Spleen (tissue), 11 donors: ENCODE measurements around the gene MCTP1. TPM values are rescaled to one million over a fixed set of nuclear protein-coding genes. Genes with fewer than 3 reads are reported as not detected.

ENCODE experiments used
- DNase-seq: peaks from one replicate; pipeline ENCODE4 v3.0.0-alpha.2; 2020
- H3K27ac ChIP-seq, 8 donors: fragments of 200-600 bp; sonication (generic) in 7 of 8; 1 replicate in 4 of 8; 2 replicates in 4 of 8; pipeline versions ENCODE4 v1.5.0 to v1.8.0; 2016 to 2021; ENCODE audit warnings: inconsistent platforms in 4 of 8, mild to moderate bottlenecking in 4 of 8, moderate library complexity in 1 of 8
- H3K27me3 ChIP-seq, 7 donors: fragments of 200-600 bp; sonication (generic) in 6 of 7; replicated peaks in 1 of 7; 1 replicate in 4 of 7; 2 replicates in 3 of 7; pipeline versions ENCODE4 v1.5.0 to v1.8.0; 2016 to 2021; ENCODE audit warnings: inconsistent platforms in 3 of 7, mild to moderate bottlenecking in 1 of 7
- H3K36me3 ChIP-seq, 6 donors: fragments of 200-600 bp; sonication (generic) in 5 of 6; 1 replicate in 4 of 6; 2 replicates in 2 of 6; pipeline versions ENCODE4 v1.5.0 to v1.8.0; 2016 to 2021; ENCODE audit warnings: inconsistent platforms in 2 of 6
- H3K4me1 ChIP-seq, 6 donors: fragments of 200-600 bp; sonication (generic) in 5 of 6; 1 replicate in 3 of 6; 2 replicates in 3 of 6; pipeline versions ENCODE4 v1.5.0 to v1.8.0; 2016 to 2021; ENCODE audit warnings: inconsistent platforms in 3 of 6
- H3K4me3 ChIP-seq, 8 donors: fragments of 200-600 bp; sonication (generic) in 7 of 8; 1 replicate in 4 of 8; 2 replicates in 4 of 8; pipeline versions ENCODE4 v1.5.0 to v1.8.0; 2016 to 2021; ENCODE audit warnings: inconsistent platforms in 4 of 8, mild to moderate bottlenecking in 4 of 8, moderate library complexity in 2 of 8
- H3K9me3 ChIP-seq, 8 donors: fragments of 200-600 bp; sonication (generic) in 7 of 8; 1 replicate in 4 of 8; 2 replicates in 4 of 8; pipeline versions ENCODE4 v1.5.0 to v1.8.0; 2016 to 2021; ENCODE audit warnings: inconsistent platforms in 4 of 8
- CTCF ChIP-seq, 11 experiments: fragments of 200-600 bp in 7 of 11; fragments of 450-650 bp in 4 of 11; sonication (generic) in 4 of 11; IDR thresholded peaks in 8 of 11; conservative IDR thresholded peaks in 3 of 11; 1 replicate in 7 of 11; 2 replicates in 4 of 11; pipeline versions ENCODE4 v1.4.0 to v1.8.0; 2016 to 2021; ENCODE audit warnings: antibody characterized with exemption in 11 of 11, inconsistent platforms in 4 of 11, mild to moderate bottlenecking in 1 of 11
- POLR2A ChIP-seq, 3 donors: fragments of 450-650 bp; IDR thresholded peaks; one replicate each; pipeline ENCODE4 v1.5.1; 2017; ENCODE audit warnings: antibody characterized with exemption in 3 of 3, mild to moderate bottlenecking in 1 of 3
- POLR2AphosphoS5 ChIP-seq, 3 donors: sonication (generic); formaldehyde crosslinking; IDR thresholded peaks; one replicate each; pipeline ENCODE4 v1.5.1; 2017; ENCODE audit warnings: antibody characterized with exemption in 3 of 3
- WGBS, 5 donors: extraction: QIAGEN DNeasy Blood & Tissue Kit in 3 of 5; methylation state at CpG; one replicate each; pipeline versions ENCODE4 v1.1.5 to v1.1.7; 2013 to 2018; 5-methylcytosine and 5-hydroxymethylcytosine counted together
- intact Hi-C: fragments of 100-400 bp; cut with DNase I; formaldehyde crosslinking; loops from one replicate; pipeline ENCODE4 v1.15.0; 2023; ENCODE audit warnings: low total_unique reads
- polyA plus RNA-seq, 3 donors: library from polyadenylated mRNA; stranded (reverse); fragments of 200-250 nt; gene quantifications; one replicate each; pipeline ENCODE4 v1.2.1, GENCODE V29; 2013
- total RNA-seq, 7 donors: library from RNA; depleted of rRNA in 3 of 7; stranded (reverse); fragments of >200 nt in 3 of 7; fragmentation: NEBNext Ultra II Directional in 4 of 7; extraction: Animal tissue kit (Norgen Biotek cat#: 25700) in 4 of 7; gene quantifications; one replicate each; pipeline versions ENCODE4 v1.1.0 to v1.2.1, GENCODE V29; 2016 to 2021
- donor health status: healthy with polysubstance abuse.
- donor health status: DM: no; HTN: no; CAD: no; lungs with moderate emphysema.
- donor health status: DM: no; HTN: no; CAD: no.
- donor health status: Bipolar disorder and iron deficiency.
- donor health status: healthy.
- donor health status: DM: no; HTN: no; CAD: no.
- donor health status: DM: yes; HTN: yes; CAD: no.

The MCTP1 gene
- total and polyA plus RNA-seq, 10 donors = 1.2 to 57.2 (median 29.4) TPM

GRCh38 chr5:95124731-95125130, 160.2 kb downstream of the MCTP1 start:
- intact Hi-C loops = no loop called here

GRCh38 chr5:95124101-95124500, 160.8 kb downstream of the MCTP1 start:
- no peaks in the 10 kb centered on the region for H3K4me1 ChIP-seq
- intact Hi-C loops = no loop called here
- H3K36me3 ChIP-seq = no peaks in the 10 kb centered on the region
- TF ChIP-seq POLR2A (IDR thresholded peaks at IDR 0.05) (no peak), CTCF (IDR thresholded peaks at IDR 0.05 in 8 of 11, conservative IDR thresholded peaks at IDR 0.05 in 3 of 11) (no peak), POLR2AphosphoS5 (IDR thresholded peaks at IDR 0.05) (no peak)
- H3K27me3 ChIP-seq = no peaks in the 10 kb centered on the region
- DNase-seq = no peak
- H3K27ac ChIP-seq = no peak overlapping the region
- no peak overlapping the region for H3K4me3 ChIP-seq
- 70 to 94% (median 84%) methylated on average over 2 of the region's 2 CpGs for WGBS, 5 donors
- no peaks in the 10 kb centered on the region for H3K9me3 ChIP-seq

More at GRCh38 chr5:95124731-95125130, 160.2 kb downstream of the MCTP1 start:
- H3K4me3 ChIP-seq = no peak overlapping the region
- H3K9me3 ChIP-seq = no peaks in the 10 kb centered on the region
- 89 to 100% (median 98%) methylated on average over 1 of the region's 1 CpG for WGBS, 5 donors
- no peaks in the 10 kb centered on the region for H3K36me3 ChIP-seq
- TF ChIP-seq CTCF (IDR thresholded peaks at IDR 0.05 in 8 of 11, conservative IDR thresholded peaks at IDR 0.05 in 3 of 11) (no peak), POLR2A (IDR thresholded peaks at IDR 0.05) (no peak), POLR2AphosphoS5 (IDR thresholded peaks at IDR 0.05) (no peak)
- no peaks in the 10 kb centered on the region for H3K27me3 ChIP-seq
- H3K4me1 ChIP-seq = no peaks in the 10 kb centered on the region
- DNase-seq = no peak
- no peak overlapping the region for H3K27ac ChIP-seq

GRCh38 chr5:95114902-95115301, 170.0 kb downstream of the MCTP1 start:
- H3K4me1 ChIP-seq = no peaks in the 10 kb centered on the region
- H3K27ac ChIP-seq = no peak overlapping the region
- 71 to 88% (median 78%) methylated on average over 1 of the region's 1 CpG for WGBS, 5 donors
- H3K27me3 ChIP-seq = no peaks in the 10 kb centered on the region
- H3K9me3 ChIP-seq = peaks cover 0 to 20% (median 3%) of the 10 kb centered on the region in 8 donors
- TF ChIP-seq CTCF (IDR thresholded peaks at IDR 0.05 in 8 of 11, conservative IDR thresholded peaks at IDR 0.05 in 3 of 11) (no peak), POLR2A (IDR thresholded peaks at IDR 0.05) (no peak), POLR2AphosphoS5 (IDR thresholded peaks at IDR 0.05) (no peak)
- no peaks in the 10 kb centered on the region for H3K36me3 ChIP-seq
- no peak for DNase-seq
- intact Hi-C loops = no loop called here
- H3K4me3 ChIP-seq = no peak overlapping the region

GRCh38 chr5:95114305-95114704, 170.6 kb downstream of the MCTP1 start:
- 72 to 90% (median 81%) methylated on average over 3 to 4 of the region's 4 CpGs for WGBS, 5 donors
- Histone ChIP-seq H3K9me3 (peaks cover 0 to 20% (median 3%) of the 10 kb centered on the region in 8 donors), H3K27me3 (no peaks in the 10 kb centered on the region), H3K4me1 (no peaks in the 10 kb centered on the region), H3K4me3 (no peak overlapping the region), H3K27ac (no peak overlapping the region), H3K36me3 (no peaks in the 10 kb centered on the region)
- no peak for DNase-seq
- TF ChIP-seq POLR2AphosphoS5 (IDR thresholded peaks at IDR 0.05) (no peak), CTCF (IDR thresholded peaks at IDR 0.05 in 8 of 11, conservative IDR thresholded peaks at IDR 0.05 in 3 of 11) (no peak), POLR2A (IDR thresholded peaks at IDR 0.05) (no peak)
- intact Hi-C loops = no loop called here
